HG02981 (cell line): ENCODE results near the gene TSEN34.
"Not testable (repeated sequence)": the region's sequence is repeated elsewhere in the genome, so short reads cannot be mapped to it uniquely, and the experiment has no call there.

Experiments
- ATAC-seq: cut with Tn5 transposase; IDR thresholded peaks from one replicate; pipeline ENCODE4 v1.9.1; 2021; ENCODE audit warnings: mild to moderate bottlenecking, moderate library complexity; ENCODE audit not compliant: unreplicated experiment

The TSEN34 gene

DNA sequence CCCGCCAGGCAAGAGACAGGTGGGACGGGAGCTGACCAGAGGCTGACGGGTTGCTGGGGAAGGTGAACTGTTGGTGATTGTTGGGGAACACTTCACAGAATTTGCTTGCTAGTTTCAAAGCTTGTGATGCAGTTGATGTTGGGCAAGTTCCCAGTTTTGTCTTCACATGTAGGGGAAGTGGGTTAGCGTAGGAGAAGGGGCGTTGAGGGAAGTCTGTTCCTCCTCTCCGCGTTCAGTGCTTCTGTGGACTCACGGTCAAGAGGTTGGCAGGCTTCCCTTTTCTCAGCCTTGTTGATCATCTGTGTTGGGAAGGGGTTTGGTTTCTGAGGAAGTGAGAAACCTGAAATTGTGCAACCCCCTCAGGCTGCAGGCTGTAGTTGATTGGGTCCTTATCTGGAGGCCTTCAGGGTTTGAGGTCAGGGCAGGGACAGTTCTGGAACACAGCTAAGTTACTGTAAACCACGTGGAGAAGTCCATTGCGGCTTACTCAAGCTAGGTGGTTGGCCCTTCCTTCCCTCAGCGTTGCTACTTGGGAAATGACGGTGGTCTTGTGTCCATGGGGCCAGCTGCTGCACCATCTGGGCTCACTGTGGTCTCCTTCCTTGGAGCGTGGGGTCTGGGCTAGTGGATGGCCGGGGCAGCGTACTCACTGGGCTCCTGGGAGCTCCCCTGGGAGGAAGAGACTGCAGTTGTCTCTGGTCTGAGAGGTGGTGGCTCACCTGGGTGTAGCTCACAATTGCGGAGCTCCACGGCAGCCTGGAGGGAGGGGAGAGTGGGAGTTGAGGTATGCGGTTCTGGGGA lies 17.1 kb downstream of the TSEN34 start:
- ATAC-seq, result peak; percentile 46

DNA sequence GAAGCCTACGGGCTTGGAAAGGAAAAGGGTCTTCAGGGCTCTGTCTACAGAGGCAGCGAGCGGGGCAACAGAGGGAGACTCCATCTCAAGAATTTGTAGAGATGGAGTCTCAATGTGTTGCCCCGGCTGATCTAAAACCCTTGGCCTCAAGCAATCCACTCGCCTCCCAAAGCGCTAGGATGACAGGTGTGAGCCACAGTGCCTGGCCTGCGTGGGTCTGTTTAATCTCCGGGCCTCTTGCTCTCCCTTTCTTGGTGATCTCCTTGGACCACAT lies 17.6 kb downstream of the TSEN34 start:
- no peak for ATAC-seq

DNA sequence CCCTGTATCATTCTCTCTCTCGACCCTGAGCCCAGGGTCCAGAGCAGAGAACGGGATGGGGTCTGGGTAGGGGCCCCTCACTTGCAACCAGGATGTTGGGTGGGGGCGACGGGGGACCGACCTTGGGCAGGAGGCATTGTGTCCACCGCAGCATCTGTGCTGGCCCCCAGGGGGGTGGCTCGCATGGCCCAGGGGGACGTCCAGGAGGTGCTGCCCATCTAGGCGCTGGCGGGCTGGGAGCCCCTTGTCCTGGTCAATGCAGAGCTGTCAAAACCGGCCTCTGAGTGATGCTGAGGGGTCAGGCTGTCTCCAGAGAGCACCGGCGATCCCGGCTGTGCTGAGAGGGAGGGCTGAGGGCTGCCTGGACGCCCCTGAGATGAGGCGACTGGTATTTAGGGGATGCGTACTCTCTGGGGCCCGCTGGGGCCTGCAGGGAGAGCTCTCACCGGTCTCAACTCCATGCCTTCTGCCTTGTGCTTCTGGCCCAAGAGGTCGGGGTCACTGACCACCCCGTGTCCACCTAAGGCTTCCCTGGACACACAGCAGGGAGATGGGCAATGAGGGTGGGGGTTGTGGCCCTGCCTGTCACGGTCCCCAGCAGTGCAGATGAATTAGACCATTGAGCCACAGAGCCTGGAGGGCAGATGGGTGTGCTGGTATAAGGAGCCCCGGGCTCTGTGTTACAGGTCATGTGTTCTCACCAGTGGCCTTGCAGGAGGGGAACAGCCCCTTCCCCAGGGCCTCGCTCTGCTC lies 18.1 kb downstream of the TSEN34 start:
- ATAC-seq, result no peak

DNA sequence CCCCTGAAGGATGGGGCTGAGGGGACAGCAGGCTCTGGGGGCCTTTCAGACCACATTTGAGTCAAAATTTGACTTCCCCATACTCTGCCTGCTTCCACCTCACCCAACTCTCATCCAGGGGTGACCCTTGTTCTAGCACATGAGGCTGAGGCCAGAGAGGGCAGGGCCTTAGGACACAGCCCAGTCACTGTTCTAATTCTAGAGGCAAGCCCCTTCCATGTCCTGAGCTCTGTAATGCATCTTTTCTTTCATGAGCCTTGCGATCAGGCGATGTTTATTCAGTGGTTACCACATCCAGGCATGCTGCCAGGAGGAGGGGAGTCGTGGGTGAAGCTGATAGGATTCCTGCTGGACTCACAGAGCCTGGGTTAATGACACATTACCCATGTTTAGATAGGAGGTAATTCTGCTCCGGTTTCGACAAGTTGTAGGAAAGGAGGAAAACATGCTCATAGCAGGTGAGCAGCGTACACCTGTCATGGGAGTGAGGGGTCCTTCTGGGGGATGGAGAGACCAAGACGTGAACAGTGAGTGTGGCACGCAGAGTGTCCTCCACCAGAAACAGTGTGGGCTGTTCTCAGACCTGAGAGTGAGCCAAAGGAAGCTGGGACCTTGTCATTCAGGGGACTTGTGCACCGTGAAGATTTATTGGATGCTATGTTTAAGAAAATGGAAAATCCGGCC lies 18.8 kb downstream of the TSEN34 start:
- ATAC-seq, result no peak

- ATAC-seq, result no peak
Measured at GRCh38 chr19:54211235-54211634, 20.1 kb downstream of the TSEN34 start.

- not testable (repeated sequence) for ATAC-seq
Measured at GRCh38 chr19:54214217-54214616, 23.1 kb downstream of the TSEN34 start.

DNA sequence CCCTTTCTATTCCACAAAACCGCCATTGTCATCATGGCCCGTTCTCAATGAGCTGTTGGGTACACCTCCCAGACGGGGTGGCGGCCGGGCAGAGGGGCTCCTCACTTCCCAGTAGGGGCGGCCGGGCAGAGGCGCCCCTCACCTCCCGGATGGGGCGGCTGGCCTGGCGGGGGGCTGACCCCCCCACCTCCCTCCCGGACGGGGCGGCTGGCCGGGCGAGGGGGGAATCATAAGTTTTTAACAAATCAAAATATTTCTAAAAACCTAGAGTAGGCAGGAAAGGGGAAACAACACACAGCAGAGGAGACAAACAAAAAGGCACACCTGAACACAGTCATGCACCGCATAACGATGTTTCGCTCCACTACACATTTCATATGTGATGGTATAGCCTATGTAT lies 23.6 kb downstream of the TSEN34 start:
- not testable (repeated sequence) for ATAC-seq

DNA sequence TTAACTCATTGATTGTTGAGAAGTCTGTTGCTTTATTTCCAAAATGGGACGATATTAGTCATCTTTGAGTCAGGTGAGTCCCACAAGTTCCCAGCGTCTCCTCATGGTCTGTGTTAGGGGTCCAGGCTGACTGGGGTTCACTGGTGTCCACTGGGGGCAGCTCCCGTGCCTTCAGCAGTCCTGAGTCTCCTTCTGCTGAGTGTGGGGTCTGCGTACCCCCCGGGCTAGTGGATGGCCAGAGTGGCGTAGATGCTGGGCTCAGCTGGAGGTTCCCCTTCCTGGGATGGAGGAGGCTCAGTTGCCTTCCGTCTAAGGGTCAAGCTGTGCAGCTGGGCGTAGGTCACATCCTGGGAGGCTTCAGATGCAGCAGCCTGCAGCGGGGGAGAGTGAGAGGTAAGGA lies 25.8 kb downstream of the TSEN34 start:
- ATAC-seq, result no peak

GRCh38 chr19:54217517-54218247 lies 26.6 kb downstream of the TSEN34 start:
- not testable (repeated sequence) for ATAC-seq

DNA sequence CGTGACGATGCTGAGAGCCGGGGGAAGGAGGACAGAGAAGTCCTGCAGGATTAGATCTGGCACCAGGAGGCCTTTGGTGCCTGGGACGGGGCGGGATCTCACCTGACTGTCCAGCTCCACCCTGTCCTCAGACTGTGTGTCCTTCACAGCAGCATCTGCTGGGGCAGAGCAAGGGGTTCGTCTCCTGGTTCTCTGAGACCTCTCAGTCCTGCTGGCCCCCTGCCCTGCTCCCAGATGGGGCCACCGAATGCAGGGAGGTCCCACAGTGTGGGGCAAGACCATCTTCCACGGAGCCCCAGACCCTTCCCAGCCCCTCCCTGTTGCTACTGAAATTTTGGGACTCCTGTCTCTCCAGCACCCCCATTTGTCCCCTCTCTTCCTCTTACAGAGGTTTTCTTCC lies 27.2 kb downstream of the TSEN34 start:
- no peak for ATAC-seq

- no peak for ATAC-seq
Measured at GRCh38 chr19:54218960-54219661, 28.0 kb downstream of the TSEN34 start.

GRCh38 chr19:54219702-54220101 lies 28.6 kb downstream of the TSEN34 start:
- ATAC-seq, result not testable (repeated sequence)

DNA sequence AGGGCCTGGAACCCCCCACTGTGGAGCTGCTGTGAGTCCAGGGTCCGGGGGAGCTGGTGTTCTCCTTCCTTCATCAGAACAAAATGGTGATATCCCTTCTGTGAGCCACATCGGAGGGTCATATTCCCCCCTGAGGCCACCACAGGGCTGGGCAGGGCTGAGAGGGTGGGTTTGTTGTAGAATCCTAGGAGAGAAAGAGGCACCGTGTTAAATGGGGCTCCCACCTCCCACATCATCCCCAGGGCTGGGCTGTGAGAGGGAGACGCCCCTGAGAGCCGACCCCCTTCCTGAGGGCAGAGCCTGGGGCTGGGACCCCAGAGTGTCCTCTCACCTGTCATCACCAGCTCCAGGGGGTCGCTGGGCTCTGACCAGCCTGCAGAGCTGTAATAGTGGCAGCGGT lies 30.8 kb downstream of the TSEN34 start:
- ATAC-seq, result not testable (repeated sequence)

GRCh38 chr19:54222474-54223276 lies 31.6 kb downstream of the TSEN34 start, which contains the start of gene LILRB3:
Gene LILRB3 (minus strand): TSS chr19:54223007. CDS start chr19:54222976, 31 bp downstream.
- ATAC-seq, result not testable (repeated sequence)

DNA sequence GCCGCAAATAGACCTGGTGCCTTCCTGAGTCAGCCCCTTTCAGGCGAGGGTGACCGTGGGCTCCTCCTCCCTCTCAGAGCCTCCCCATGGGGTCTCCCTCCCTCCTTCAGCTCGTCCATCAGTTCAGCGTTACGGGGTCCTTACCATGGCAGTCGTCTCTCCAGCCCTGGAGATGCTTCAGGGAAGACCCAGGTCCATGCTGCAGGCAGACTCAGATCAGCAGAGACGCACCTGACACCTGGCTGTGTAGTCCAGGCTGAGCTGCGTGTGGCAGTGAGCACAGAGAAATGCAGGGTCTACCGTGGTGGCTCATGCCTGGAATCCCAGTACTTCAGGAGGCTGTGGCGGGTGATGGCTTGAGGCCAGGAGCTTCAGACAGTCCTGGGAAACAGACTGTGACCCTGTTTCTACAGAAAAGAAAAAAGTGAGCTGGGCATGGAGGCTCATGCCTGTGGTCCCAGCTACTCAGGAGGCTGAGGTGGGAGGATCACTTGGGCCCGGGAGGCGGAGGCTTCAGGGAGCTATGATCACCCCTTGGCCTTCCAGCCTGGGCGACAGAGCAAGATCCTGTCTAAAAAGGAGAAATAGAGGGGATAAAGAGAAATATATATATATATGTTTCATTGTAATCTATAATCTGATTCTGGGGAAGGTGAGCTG lies 32.3 kb downstream of the TSEN34 start:
- ATAC-seq, result not testable (repeated sequence)

DNA sequence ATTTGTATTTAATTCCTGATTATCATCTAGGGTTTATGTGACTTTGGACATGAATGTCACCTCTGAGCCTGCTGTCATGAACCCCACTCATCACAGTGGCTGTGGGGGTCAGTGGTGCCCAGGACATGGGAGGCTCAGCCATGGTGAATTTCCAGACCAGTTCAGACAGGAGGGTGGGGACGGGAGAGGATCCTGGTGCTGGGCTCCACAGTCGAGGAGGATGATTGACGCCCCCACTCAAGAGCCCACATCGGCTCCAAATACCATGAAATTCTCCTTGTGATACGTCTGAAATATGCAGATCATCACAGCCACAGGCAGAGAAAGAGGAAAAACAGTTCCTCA lies 32.8 kb downstream of the TSEN34 start:
- not testable (repeated sequence) for ATAC-seq

- ATAC-seq, result not testable (repeated sequence)
Measured at GRCh38 chr19:54224619-54225018, 33.5 kb downstream of the TSEN34 start.

DNA sequence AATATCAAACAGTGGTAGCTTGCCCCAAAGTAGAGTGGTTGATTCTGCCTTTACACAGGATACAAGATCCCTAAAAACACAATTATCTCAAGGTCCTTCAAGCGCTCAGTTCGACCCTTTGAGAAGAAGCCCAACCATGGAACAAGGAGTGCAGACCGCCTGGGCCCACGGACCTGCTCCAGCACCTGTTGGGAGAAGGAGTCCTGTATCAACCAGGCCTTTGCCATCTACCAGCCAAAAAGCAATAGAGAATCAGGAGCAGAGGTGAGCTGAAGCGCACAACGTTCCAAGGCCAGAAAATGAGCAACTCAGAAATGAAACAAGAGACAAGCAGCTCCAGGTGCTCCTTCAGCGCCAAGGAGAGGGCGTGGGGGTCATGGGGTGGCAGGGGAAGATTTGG lies 38.0 kb downstream of the TSEN34 start:
- ATAC-seq, result no peak

- ATAC-seq, result no peak
Measured at GRCh38 chr19:54230031-54230430, 38.9 kb downstream of the TSEN34 start.
